ENCODE data around the gene H2AZ1.

H2AZ1 gene

DNA sequence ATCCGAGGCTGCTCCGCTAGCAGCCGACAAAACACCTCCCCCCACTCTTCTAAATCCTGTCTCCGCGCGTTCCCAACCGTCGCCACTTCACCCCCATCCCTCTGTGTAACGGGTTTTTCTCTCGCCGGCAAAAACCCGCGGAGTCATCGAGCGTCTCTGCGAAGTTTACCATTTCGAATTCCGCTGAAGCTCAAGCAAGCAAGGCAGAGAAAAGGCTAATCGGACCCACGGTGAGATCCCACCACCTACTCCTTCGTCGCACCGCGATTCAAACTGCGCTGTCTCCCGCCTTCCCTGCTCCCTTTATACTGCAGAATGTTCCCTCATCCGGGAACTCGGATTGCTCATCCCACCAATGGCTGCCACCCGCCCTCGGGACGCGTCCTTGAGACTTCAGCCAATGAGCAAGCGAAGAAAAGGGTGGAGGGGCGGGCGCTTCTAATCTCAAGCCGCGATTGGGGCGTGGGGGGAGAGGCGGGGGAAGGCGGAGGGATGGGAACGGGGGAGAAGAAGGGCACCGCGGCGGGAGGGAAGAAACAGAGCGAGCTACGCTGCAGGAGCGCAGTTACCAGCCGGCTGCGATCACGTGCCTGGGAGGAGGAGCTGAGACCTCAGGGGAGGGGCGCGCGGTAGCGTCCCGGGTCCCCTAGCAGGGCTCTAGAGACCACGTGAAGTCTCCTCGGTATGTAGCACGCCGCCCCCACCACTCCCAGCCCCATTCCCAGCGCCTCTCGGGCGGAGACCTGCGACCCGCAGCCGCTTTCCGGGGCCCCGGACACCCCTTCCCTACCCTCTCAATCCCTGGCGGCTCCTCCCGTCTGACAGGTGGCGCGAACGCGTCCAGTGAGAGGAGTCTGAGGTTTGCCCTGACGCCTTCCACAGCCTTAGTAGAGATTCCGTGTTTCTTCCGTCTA lies at the start of gene H2AZ1:
H2AZ1 (minus strand) TSS at position 277 of the 914 bp plus-strand sequence; CDS start at position 172, 105 bp downstream.
- TF ChIP-seq, protein P1, sequence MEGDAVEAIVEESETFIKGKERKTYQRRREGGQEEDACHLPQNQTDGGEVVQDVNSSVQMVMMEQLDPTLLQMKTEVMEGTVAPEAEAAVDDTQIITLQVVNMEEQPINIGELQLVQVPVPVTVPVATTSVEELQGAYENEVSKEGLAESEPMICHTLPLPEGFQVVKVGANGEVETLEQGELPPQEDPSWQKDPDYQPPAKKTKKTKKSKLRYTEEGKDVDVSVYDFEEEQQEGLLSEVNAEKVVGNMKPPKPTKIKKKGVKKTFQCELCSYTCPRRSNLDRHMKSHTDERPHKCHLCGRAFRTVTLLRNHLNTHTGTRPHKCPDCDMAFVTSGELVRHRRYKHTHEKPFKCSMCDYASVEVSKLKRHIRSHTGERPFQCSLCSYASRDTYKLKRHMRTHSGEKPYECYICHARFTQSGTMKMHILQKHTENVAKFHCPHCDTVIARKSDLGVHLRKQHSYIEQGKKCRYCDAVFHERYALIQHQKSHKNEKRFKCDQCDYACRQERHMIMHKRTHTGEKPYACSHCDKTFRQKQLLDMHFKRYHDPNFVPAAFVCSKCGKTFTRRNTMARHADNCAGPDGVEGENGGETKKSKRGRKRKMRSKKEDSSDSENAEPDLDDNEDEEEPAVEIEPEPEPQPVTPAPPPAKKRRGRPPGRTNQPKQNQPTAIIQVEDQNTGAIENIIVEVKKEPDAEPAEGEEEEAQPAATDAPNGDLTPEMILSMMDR (conservative IDR thresholded peaks at IDR 0.05; ENCODE audit: low read depth, low read length), result no peak
- DNase-seq (ENCODE audit: low read depth), result peak; percentile 97
- peak within 1 kb of the TSS; percentile 86 for H3K4me3 ChIP-seq (ENCODE audit: low read length)

DNA sequence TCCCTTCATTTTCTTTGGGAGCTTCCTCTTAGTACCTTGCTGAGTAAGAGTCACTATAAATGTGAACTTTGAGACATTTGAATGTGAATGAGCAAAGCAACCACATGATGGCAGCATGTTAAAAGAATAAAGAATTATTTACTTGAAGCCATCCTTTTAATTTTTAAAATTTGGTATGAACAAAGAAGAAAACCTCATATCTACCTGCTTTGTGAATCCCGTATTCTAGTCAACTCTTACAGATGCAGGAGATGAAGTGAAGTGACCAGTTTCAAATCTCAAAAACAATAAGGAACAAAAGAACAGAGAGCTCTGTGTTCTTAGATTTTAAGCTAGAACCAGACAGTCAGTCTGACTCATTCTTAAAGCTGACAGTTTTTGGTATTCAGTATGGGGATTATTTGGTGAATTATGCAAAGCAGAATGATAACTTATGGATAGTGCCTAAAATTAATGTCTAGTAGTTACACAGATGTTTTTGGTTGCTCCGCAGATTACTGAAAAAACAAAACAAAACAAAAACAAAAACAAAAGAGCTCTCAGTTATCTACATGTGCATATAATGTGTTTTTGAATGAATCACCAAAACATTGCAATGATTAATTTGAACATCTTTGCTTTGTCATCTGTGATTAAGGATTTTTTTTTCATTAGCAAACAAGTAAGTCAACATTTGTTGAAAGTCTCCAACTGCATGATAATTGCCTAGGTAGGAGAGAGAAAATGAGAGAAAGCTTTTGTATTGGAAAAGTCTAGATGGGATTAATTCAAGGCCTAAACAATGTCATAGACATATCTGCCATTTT lies 48.2 kb upstream of the H2AZ1 start:
- no peak overlapping the region for H3K4me3 ChIP-seq (ENCODE audit: low read length)
- TF ChIP-seq, protein P1 (conservative IDR thresholded peaks at IDR 0.05; ENCODE audit: low read depth, low read length), result peak; percentile 42
- no peak for DNase-seq (ENCODE audit: low read depth)

DNA sequence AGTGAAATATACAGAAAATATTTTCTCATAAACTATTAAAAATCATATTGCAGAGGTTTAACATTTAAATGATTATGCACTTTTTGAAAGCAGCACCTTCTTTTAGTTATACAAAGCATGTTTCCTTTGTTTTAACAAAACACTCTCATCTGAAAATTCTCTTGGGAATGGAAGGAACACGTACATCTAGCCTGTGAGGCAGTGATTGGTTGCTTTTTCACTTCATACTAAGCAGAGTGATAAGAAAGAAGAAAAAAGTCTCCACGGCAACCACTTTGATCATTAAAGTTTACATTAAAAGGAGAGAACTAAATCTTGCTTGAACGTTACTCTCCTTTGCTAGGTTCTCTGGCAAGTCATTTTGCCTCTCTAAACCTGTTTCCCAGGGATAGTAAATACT lies 41.7 kb upstream of the H2AZ1 start:
- no peak for DNase-seq (ENCODE audit: low read depth)

DNA sequence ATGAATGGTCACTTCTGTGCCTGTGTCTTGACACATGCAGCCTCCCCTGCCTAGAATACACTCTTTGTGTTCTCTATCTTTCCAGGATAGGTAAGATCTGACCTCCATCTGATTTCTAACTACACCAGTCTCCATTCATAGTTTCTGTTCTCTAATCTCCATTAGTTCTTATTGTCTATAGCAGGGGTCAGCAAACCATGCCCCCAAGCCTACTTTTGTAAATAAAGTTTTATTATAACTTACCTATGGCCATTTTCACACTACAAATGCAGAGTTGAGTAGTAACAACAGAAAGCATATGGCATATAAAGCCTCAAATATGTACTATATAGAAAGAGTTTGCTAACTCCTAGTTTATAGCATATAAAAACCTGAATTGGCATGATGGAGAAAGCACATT lies 37.6 kb upstream of the H2AZ1 start:
- TF ChIP-seq, protein P1 (conservative IDR thresholded peaks at IDR 0.05; ENCODE audit: low read depth, low read length), result no peak
- no peak for DNase-seq (ENCODE audit: low read depth)

More for the DNA sequence above, 41.7 kb upstream of the H2AZ1 start:
- no peak overlapping the region for H3K4me3 ChIP-seq (ENCODE audit: low read length)
- TF ChIP-seq, protein P1 (conservative IDR thresholded peaks at IDR 0.05; ENCODE audit: low read depth, low read length), result no peak

DNA sequence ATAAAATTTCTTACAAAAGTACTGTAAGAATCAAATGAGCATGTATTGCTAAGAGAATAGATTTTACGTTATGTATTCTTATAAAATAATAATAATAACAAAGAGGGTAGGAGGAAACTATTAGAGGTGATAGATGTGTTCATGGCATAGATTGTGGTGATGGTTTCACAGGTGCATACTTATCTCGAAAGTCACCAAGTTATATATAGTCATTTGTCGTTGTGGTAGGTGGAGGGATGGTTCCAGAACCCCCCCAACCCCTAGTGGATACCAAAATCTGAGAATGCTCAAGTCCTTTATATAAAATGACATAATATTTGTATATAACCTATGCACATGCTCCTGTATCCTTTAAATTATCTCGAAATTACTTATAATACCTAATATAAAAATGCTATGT lies 36.7 kb upstream of the H2AZ1 start:
- DNase-seq (ENCODE audit: low read depth), result no peak
- no peak overlapping the region for H3K4me3 ChIP-seq (ENCODE audit: low read length)
- TF ChIP-seq, protein P1 (conservative IDR thresholded peaks at IDR 0.05; ENCODE audit: low read depth, low read length), result no peak

More for the DNA sequence above, 37.6 kb upstream of the H2AZ1 start:
- no peak overlapping the region for H3K4me3 ChIP-seq (ENCODE audit: low read length)

DNA sequence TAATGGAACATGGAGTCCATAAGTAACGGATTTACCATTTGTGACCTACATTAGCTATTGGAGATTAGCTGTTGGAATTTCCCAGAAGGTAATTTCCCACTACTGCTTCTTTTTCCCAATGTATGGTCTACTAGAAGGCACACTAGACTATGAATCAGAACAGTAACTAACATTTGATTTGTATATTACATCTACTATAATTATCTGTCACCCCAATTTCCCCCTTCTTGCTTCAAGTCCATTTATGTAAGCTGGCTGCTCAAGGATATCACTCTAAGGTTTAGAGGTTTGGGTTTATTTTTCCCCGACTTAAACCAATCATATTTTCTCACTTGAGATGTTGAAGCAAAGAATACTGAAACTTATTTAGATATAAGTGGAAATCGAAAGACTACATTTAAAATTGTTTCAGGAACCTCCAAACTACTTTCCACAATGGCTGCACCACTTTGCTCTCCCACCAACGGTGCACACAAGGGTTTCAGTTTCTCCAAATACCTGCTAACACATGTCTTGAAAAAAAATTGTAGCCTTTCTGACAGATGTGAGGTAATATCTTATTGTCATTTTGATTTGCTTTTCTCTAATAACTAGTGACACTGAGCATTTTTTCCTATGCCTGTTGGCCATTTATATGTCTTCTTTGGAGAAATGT lies 33.3 kb upstream of the H2AZ1 start:
- no peak for DNase-seq (ENCODE audit: low read depth)
- H3K4me3 ChIP-seq (ENCODE audit: low read length), result no peak overlapping the region
- TF ChIP-seq, protein P1 (conservative IDR thresholded peaks at IDR 0.05; ENCODE audit: low read depth, low read length), result no peak
